GM19372 (cell line): Measurements from ENCODE around the gene MACIR.

Source experiments
- ATAC-seq: cut with Tn5 transposase; IDR thresholded peaks from one replicate; pipeline ENCODE4 v1.9.1; 2021; ENCODE audit warnings: mild to moderate bottlenecking, low read depth, moderate library complexity; ENCODE audit not compliant: unreplicated experiment

MACIR gene

GRCh38 chr5:103244398-103244797, 14.2 kb upstream of the MACIR start:
- ATAC-seq = no peak

GRCh38 chr5:103245761-103246160, 12.8 kb upstream of the MACIR start:
- ATAC-seq = no peak

GRCh38 chr5:103247118-103247517, 11.4 kb upstream of the MACIR start:
- ATAC-seq = no peak

GRCh38 chr5:103249068-103249467, 9.5 kb upstream of the MACIR start:
- ATAC-seq = no peak

- no peak for ATAC-seq
Observed at GRCh38 chr5:103254921-103255320, 3.6 kb upstream of the MACIR start.

GRCh38 chr5:103255691-103256090, 2.9 kb upstream of the MACIR start:
- ATAC-seq = no peak

GRCh38 chr5:103256178-103256577, 2.4 kb upstream of the MACIR start:
- ATAC-seq = no peak

GRCh38 chr5:103258957-103259704, 568 bp downstream of the MACIR start:
- peak; percentile 32 for ATAC-seq

- ATAC-seq = no peak
Observed at GRCh38 chr5:103259705-103260355, 1.3 kb downstream of the MACIR start.

- ATAC-seq = peak; percentile 32
Observed at GRCh38 chr5:103260951-103261350, 2.4 kb downstream of the MACIR start.

- no peak for ATAC-seq
Observed at GRCh38 chr5:103262422-103262871, 3.9 kb downstream of the MACIR start.

GRCh38 chr5:103263054-103263453, 4.5 kb downstream of the MACIR start:
- ATAC-seq = no peak

- ATAC-seq = no peak
Observed at GRCh38 chr5:103264508-103264907, 5.9 kb downstream of the MACIR start.

- ATAC-seq = no peak
Observed at GRCh38 chr5:103270581-103270980, 12.0 kb downstream of the MACIR start.

- ATAC-seq = no peak
Observed at GRCh38 chr5:103271570-103272289, 13.2 kb downstream of the MACIR start.

GRCh38 chr5:103272377-103272776, 13.8 kb downstream of the MACIR start:
- no peak for ATAC-seq

- no peak for ATAC-seq
Observed at GRCh38 chr5:103273952-103274351, 15.4 kb downstream of the MACIR start.

GRCh38 chr5:103275851-103276250, 17.3 kb downstream of the MACIR start:
- ATAC-seq = no peak

GRCh38 chr5:103280967-103281366, 22.4 kb downstream of the MACIR start:
- no peak for ATAC-seq

- ATAC-seq = no peak
Observed at GRCh38 chr5:103283120-103283519, 24.6 kb downstream of the MACIR start.

- no peak for ATAC-seq
Observed at GRCh38 chr5:103283869-103284268, 25.3 kb downstream of the MACIR start.
